HepG2 (cell line): ENCODE measurements around the gene SEC16A. TPM values are rescaled to one million over a fixed set of nuclear protein-coding genes. Genes with fewer than 3 reads are reported as not detected.

Source experiments
- KDM3A ChIP-seq: IDR thresholded peaks from 2 replicates; pipeline ENCODE4 v1.6.1; 2018; ENCODE audit warnings: low read depth, missing compliant biosample characterization
- NFIB ChIP-seq: sonication (generic); formaldehyde crosslinking; IDR thresholded peaks from 2 replicates; pipeline ENCODE4 v1.9.0; 2021; ENCODE audit warnings: missing genetic modification reagents, mild to moderate bottlenecking, borderline replicate concordance
- STAG1 ChIP-seq: sonication (generic); formaldehyde crosslinking; IDR thresholded peaks from 2 replicates; pipeline ENCODE4 v1.4.0; 2020; ENCODE audit warnings: missing genetic modification reagents
- ZNF367 ChIP-seq: sonication (generic); formaldehyde crosslinking; IDR thresholded peaks from 2 replicates; pipeline ENCODE4 v1.4.0; 2020; ENCODE audit warnings: missing genetic modification reagents, borderline replicate concordance
- polyA plus RNA-seq, 8 experiments: library from polyadenylated mRNA; depleted of rRNA in 3 of 8; stranded (reverse) in 7 of 8; unstranded in 1 of 8; fragments of >200 nt; fragmentation: Illumina TruSeq in 4 of 8; extraction: Trizol in 4 of 8; gene quantifications; 2 replicates each; pipeline versions ENCODE4 v1.2.1 to v1.2.3, GENCODE V29; 2011 to 2016; ENCODE audit warnings: low read depth in 4 of 8, missing spikeins in 1 of 8, mixed read lengths in 1 of 8; ENCODE audit not compliant: insufficient read depth in 1 of 8
- total RNA-seq, 5 experiments: library from RNA; depleted of rRNA; stranded (reverse); fragments of >200 nt; fragmentation: Illumina TruSeq; extraction: Trizol; gene quantifications; 2 replicates each; pipeline ENCODE4 v1.2.3, GENCODE V29; 2016; ENCODE audit warnings: low read depth in 1 of 5
- TF ChIP-seq, protein P1 (sequence below), 2 experiments: IDR thresholded peaks; 2 replicates each; pipeline ENCODE4 v1.6.1; 2011 to 2012; ENCODE audit warnings: low read length in 2 of 2, borderline replicate concordance in 1 of 2, low read depth in 1 of 2, mild to moderate bottlenecking in 1 of 2, moderate library complexity in 1 of 2
- TF ChIP-seq, protein P2 (sequence below): sonication (generic); formaldehyde crosslinking; IDR thresholded peaks from 2 replicates; pipeline ENCODE4 v1.5.0; 2020; ENCODE audit warnings: missing genetic modification reagents
- TF ChIP-seq, protein P3 (sequence below): sonication (generic); formaldehyde crosslinking; conservative IDR thresholded peaks from 2 replicates; pipeline ENCODE4 v1.8.0; 2022; ENCODE audit warnings: mild to moderate bottlenecking, moderate library complexity, missing genetic modification reagents
- TF ChIP-seq, protein P4 (sequence below): sonication (generic); formaldehyde crosslinking; IDR thresholded peaks from 2 replicates; pipeline ENCODE4 v1.4.0; 2020; ENCODE audit warnings: missing genetic modification reagents
- TF ChIP-seq, protein P5 (sequence below): sonication (generic); formaldehyde crosslinking; IDR thresholded peaks from 2 replicates; pipeline ENCODE4 v1.4.0; 2020; ENCODE audit warnings: missing genetic modification reagents
- TF ChIP-seq, protein P6 (sequence below): sonication (generic); formaldehyde crosslinking; IDR thresholded peaks from 2 replicates; pipeline ENCODE4 v1.4.0; 2020; ENCODE audit warnings: missing genetic modification reagents
- TF ChIP-seq, protein P7 (sequence below): sonication (generic); formaldehyde crosslinking; IDR thresholded peaks from 2 replicates; pipeline ENCODE4 v1.4.0; 2020; ENCODE audit warnings: mild to moderate bottlenecking, missing genetic modification reagents

Gene SEC16A
- total and polyA plus RNA-seq, 2 of the 13 experiments (the other 11 are each of a cell fraction or from before 2014, with no cell fraction given), result 15.9 to 18.9 TPM

DNA sequence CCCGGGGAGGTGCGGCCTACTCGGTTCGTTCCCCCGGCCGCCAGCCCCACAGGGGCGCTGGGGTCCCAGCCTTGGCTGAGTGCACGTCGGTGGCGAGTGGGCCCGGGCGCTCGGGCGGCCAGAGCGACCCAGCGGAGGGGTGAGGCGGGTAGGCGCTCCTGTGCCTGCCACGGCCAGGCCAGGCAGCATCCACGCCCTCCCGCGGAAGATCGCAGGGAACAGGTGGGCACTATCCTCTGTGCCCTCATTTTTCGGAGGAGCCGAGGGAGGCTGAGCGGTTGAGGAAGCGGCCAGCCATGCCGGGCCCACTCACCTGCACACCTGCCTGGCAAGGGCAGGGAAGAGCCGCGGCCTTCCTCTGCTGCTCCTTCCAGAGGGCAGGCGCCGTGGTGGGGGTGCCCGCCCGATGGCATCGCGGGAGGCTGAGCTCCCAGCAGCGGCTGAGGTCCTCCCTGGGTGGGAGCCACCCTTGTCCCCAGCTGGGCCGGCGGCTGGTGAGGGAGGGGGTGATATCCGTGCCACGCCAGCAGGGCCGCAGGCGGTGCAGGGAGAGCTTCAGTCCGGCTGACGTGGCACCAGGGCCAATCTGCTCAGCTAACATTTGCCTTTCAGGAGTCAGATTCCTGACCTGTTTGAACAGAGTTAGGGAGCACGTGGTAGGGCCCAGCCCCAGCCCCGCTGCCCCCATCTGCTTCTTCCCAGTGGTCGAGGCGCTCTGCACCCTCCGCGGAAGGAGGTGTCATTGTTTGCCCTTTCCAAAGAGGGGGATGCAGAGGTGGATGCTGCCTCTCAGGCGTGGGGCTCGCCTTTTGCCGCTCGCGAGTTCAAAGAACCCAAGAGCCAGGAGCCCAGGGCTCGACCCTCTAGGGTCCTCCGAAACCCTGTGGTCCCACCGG, 1.6 kb upstream of the SEC16A start (continued):
- TF ChIP-seq, protein P1, sequence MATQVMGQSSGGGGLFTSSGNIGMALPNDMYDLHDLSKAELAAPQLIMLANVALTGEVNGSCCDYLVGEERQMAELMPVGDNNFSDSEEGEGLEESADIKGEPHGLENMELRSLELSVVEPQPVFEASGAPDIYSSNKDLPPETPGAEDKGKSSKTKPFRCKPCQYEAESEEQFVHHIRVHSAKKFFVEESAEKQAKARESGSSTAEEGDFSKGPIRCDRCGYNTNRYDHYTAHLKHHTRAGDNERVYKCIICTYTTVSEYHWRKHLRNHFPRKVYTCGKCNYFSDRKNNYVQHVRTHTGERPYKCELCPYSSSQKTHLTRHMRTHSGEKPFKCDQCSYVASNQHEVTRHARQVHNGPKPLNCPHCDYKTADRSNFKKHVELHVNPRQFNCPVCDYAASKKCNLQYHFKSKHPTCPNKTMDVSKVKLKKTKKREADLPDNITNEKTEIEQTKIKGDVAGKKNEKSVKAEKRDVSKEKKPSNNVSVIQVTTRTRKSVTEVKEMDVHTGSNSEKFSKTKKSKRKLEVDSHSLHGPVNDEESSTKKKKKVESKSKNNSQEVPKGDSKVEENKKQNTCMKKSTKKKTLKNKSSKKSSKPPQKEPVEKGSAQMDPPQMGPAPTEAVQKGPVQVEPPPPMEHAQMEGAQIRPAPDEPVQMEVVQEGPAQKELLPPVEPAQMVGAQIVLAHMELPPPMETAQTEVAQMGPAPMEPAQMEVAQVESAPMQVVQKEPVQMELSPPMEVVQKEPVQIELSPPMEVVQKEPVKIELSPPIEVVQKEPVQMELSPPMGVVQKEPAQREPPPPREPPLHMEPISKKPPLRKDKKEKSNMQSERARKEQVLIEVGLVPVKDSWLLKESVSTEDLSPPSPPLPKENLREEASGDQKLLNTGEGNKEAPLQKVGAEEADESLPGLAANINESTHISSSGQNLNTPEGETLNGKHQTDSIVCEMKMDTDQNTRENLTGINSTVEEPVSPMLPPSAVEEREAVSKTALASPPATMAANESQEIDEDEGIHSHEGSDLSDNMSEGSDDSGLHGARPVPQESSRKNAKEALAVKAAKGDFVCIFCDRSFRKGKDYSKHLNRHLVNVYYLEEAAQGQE (IDR thresholded peaks at IDR 0.05; ENCODE audit: borderline replicate concordance in 1 of 2, low read depth in 1 of 2, low read length in 2 of 2), result no peak
- TF ChIP-seq, protein P2, sequence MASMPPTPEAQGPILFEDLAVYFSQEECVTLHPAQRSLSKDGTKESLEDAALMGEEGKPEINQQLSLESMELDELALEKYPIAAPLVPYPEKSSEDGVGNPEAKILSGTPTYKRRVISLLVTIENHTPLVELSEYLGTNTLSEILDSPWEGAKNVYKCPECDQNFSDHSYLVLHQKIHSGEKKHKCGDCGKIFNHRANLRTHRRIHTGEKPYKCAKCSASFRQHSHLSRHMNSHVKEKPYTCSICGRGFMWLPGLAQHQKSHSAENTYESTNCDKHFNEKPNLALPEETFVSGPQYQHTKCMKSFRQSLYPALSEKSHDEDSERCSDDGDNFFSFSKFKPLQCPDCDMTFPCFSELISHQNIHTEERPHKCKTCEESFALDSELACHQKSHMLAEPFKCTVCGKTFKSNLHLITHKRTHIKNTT, result no peak
- TF ChIP-seq, protein P3, sequence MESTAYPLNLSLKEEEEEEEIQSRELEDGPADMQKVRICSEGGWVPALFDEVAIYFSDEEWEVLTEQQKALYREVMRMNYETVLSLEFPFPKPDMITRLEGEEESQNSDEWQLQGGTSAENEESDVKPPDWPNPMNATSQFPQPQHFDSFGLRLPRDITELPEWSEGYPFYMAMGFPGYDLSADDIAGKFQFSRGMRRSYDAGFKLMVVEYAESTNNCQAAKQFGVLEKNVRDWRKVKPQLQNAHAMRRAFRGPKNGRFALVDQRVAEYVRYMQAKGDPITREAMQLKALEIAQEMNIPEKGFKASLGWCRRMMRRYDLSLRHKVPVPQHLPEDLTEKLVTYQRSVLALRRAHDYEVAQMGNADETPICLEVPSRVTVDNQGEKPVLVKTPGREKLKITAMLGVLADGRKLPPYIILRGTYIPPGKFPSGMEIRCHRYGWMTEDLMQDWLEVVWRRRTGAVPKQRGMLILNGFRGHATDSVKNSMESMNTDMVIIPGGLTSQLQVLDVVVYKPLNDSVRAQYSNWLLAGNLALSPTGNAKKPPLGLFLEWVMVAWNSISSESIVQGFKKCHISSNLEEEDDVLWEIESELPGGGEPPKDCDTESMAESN (CRISPR knock-in tag), result peak; percentile 38
- TF ChIP-seq, protein P4, sequence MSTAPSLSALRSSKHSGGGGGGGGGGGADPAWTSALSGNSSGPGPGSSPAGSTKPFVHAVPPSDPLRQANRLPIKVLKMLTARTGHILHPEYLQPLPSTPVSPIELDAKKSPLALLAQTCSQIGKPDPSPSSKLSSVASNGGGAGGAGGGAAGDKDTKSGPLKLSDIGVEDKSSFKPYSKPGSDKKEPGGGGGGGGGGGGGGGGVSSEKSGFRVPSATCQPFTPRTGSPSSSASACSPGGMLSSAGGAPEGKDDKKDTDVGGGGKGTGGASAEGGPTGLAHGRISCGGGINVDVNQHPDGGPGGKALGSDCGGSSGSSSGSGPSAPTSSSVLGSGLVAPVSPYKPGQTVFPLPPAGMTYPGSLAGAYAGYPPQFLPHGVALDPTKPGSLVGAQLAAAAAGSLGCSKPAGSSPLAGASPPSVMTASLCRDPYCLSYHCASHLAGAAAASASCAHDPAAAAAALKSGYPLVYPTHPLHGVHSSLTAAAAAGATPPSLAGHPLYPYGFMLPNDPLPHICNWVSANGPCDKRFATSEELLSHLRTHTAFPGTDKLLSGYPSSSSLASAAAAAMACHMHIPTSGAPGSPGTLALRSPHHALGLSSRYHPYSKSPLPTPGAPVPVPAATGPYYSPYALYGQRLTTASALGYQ (CRISPR knock-in tag), result no peak
- TF ChIP-seq, protein P5, sequence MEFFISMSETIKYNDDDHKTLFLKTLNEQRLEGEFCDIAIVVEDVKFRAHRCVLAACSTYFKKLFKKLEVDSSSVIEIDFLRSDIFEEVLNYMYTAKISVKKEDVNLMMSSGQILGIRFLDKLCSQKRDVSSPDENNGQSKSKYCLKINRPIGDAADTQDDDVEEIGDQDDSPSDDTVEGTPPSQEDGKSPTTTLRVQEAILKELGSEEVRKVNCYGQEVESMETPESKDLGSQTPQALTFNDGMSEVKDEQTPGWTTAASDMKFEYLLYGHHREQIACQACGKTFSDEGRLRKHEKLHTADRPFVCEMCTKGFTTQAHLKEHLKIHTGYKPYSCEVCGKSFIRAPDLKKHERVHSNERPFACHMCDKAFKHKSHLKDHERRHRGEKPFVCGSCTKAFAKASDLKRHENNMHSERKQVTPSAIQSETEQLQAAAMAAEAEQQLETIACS (CRISPR knock-in tag), result no peak
- TF ChIP-seq KDM3A (CRISPR knock-in tag) (peak; percentile 44; the same call in 1 of the 2 replicates), ZNF367 (CRISPR knock-in tag) (no peak), NFIB (no peak), STAG1 (no peak)
- TF ChIP-seq, protein P6, sequence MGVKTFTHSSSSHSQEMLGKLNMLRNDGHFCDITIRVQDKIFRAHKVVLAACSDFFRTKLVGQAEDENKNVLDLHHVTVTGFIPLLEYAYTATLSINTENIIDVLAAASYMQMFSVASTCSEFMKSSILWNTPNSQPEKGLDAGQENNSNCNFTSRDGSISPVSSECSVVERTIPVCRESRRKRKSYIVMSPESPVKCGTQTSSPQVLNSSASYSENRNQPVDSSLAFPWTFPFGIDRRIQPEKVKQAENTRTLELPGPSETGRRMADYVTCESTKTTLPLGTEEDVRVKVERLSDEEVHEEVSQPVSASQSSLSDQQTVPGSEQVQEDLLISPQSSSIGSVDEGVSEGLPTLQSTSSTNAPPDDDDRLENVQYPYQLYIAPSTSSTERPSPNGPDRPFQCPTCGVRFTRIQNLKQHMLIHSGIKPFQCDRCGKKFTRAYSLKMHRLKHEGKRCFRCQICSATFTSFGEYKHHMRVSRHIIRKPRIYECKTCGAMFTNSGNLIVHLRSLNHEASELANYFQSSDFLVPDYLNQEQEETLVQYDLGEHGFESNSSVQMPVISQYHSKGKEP (CRISPR knock-in tag), result no peak
- TF ChIP-seq, protein P7, sequence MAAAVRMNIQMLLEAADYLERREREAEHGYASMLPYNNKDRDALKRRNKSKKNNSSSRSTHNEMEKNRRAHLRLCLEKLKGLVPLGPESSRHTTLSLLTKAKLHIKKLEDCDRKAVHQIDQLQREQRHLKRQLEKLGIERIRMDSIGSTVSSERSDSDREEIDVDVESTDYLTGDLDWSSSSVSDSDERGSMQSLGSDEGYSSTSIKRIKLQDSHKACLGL (CRISPR knock-in tag), result 0 out of 2 replicates have a peak, but pooled peaks have one; percentile 30
